ENCODE data around the gene SNAI3.

DNA sequence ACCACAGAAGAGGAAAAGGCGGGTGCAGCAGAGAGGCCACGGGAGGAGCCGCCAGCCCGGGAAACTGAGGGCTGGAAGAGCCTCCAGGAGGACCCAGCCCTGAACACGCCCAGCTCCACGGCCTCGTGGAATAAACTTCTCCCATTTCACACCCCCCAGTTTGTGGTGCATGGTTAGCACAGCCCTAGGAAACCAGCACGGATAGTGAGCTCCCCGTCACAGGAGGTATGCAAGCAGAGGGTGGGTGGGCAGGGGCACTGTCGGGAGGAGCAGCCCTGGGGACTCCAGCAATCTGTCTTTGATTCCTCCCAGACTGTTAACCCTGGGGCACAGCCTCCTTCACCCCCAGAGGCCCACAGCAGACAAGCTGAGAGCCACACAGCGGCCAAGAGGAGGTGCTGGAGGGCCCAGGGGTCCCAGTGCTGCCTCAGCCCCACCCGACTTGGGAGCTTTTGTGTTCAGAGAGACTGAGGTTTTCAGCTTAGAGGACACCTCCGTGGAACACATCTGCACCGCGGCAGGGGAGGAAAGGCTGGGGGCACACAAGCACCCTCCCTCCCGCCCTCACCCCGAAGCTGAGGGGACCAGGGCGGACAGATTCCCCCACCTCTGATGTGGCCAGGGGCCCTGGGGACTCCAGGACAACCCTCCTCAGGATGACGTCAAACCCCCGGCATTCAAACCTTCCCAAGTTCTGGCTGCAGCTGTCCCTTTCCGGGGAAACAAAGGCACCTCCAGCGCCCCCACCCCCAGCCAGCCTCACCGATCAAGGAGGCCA lies 49.6 kb downstream of the SNAI3 start:
- TF ChIP-seq, protein P1, sequence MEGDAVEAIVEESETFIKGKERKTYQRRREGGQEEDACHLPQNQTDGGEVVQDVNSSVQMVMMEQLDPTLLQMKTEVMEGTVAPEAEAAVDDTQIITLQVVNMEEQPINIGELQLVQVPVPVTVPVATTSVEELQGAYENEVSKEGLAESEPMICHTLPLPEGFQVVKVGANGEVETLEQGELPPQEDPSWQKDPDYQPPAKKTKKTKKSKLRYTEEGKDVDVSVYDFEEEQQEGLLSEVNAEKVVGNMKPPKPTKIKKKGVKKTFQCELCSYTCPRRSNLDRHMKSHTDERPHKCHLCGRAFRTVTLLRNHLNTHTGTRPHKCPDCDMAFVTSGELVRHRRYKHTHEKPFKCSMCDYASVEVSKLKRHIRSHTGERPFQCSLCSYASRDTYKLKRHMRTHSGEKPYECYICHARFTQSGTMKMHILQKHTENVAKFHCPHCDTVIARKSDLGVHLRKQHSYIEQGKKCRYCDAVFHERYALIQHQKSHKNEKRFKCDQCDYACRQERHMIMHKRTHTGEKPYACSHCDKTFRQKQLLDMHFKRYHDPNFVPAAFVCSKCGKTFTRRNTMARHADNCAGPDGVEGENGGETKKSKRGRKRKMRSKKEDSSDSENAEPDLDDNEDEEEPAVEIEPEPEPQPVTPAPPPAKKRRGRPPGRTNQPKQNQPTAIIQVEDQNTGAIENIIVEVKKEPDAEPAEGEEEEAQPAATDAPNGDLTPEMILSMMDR (IDR thresholded peaks at IDR 0.05), result no peak
- no peak for TF ChIP-seq EZH2 (IDR thresholded peaks at IDR 0.05; ENCODE audit: borderline replicate concordance, insufficient read depth, low read depth, low read length, poor library complexity, severe bottlenecking)

All from B cell (primary cell).